HepG2 (cell line): ENCODE data around the gene CREBRF. TPM values are rescaled to one million over a fixed set of nuclear protein-coding genes. Genes with fewer than 3 reads are reported as not detected.
"Not testable (repeated sequence)": the region's sequence is repeated elsewhere in the genome, so short reads cannot be mapped to it uniquely, and the experiment has no call there.

Source experiments
- ATAC-seq: fragments of 200-7000 bp; cut with Tn5 transposase; 3 replicates; pipeline ENCODE4 v1.9.1; 2020; ENCODE audit warnings: mild to moderate bottlenecking, moderate library complexity
- BruUV-seq: library from RNA; stranded (reverse); fragments of 400-500 nt; replicated peaks from 2 replicates; lab custom pipeline; 2021; lab: Mats Ljungman, UMichigan
- CTCF ChIA-PET: fragments of 300-600 bp; formaldehyde crosslinking; extraction: SDS; loops from one replicate; lab custom pipeline; 2021; ENCODE audit warnings: low total read pairs, inconsistent platforms, low intra/inter-chr PET ratio; lab: Yijun Ruan, JAX
- POLR2A ChIA-PET: fragments of 350-600 bp; sonication (Branson Sonifier 250); formaldehyde crosslinking; loops from one replicate; lab custom pipeline; 2020; ENCODE audit warnings: antibody characterized with exemption, inconsistent platforms; lab: Yijun Ruan, JAX
- DNase-seq: peaks from one replicate; pipeline ENCODE4 v3.0.0-alpha.2; 2015; ENCODE audit warnings: low spot score
- FAIRE-seq: peaks from 3 replicates; lab custom pipeline; 2011; peaks lifted over from hg19 to GRCh38; lab: Jason Lieb, UNC
- H2AFZ ChIP-seq: one replicate; pipeline ENCODE4 v1.6.1; 2011; ENCODE audit warnings: low read length, inconsistent platforms
- H3K27ac ChIP-seq: fragments of 300-600 bp; 3 replicates; pipeline ENCODE4 v1.8.0; 2011; ENCODE audit warnings: mixed run types, mild to moderate bottlenecking, mixed read lengths, low read length, inconsistent platforms; ENCODE audit not compliant: insufficient read depth; ENCODE audit errors: extremely low read length
- H3K27me3 ChIP-seq, 2 experiments: fragments of 200-600 bp in 1 of 2; 2 replicates in 1 of 2; 3 replicates in 1 of 2; pipeline versions ENCODE4 v1.6.0 to v1.8.0; 2011; ENCODE audit warnings: low read length in 2 of 2, mild to moderate bottlenecking in 2 of 2, moderate library complexity in 2 of 2, inconsistent platforms in 1 of 2; ENCODE audit not compliant: insufficient read depth in 2 of 2, control insufficient read depth in 1 of 2
- H3K36me3 ChIP-seq, 2 experiments: fragments of 200-600 bp in 1 of 2; replicated peaks in 1 of 2; 2 replicates in 1 of 2; 3 replicates in 1 of 2; pipeline versions ENCODE4 v1.5.1 to v1.8.0; 2011; ENCODE audit warnings: low read length in 2 of 2, inconsistent platforms in 1 of 2; ENCODE audit not compliant: insufficient read depth in 2 of 2, control insufficient read depth in 1 of 2
- H3K4me1 ChIP-seq: 2 replicates; pipeline ENCODE4 v1.5.1; 2012; ENCODE audit warnings: low read length, inconsistent platforms; ENCODE audit not compliant: insufficient read depth
- H3K4me2 ChIP-seq: 2 replicates; pipeline ENCODE4 v1.6.0; 2011; ENCODE audit warnings: low read depth, low read length, inconsistent platforms
- H3K4me3 ChIP-seq, 3 experiments: fragments of 200-600 bp in 1 of 3; sonication (generic), shearing (Covaris generic) in 1 of 3; replicated peaks in 1 of 3; 2 replicates each; pipeline ENCODE4 v1.5.1; 2011 to 2016; ENCODE audit warnings: low read length in 3 of 3, inconsistent platforms in 2 of 3, low read depth in 2 of 3, mild to moderate bottlenecking in 2 of 3, control low read depth in 1 of 3, mixed read lengths in 1 of 3; ENCODE audit not compliant: insufficient read depth in 1 of 3
- H3K79me2 ChIP-seq: one replicate; pipeline ENCODE4 v1.6.1; 2011; ENCODE audit warnings: low read length, inconsistent platforms; ENCODE audit not compliant: insufficient read depth
- H3K9ac ChIP-seq: 2 replicates; pipeline ENCODE4 v1.6.0; 2011; ENCODE audit warnings: mild to moderate bottlenecking, low read depth, low read length, inconsistent platforms; ENCODE audit not compliant: insufficient read depth
- H3K9me3 ChIP-seq: 2 replicates; pipeline ENCODE4 v1.5.1; 2012; ENCODE audit warnings: mild to moderate bottlenecking, low read length
- H4K20me1 ChIP-seq: 2 replicates; pipeline ENCODE4 v1.6.0; 2011; ENCODE audit warnings: inconsistent platforms, mild to moderate bottlenecking, low read length, moderate library complexity; ENCODE audit not compliant: insufficient read depth
- FOXA3 ChIP-seq: IDR thresholded peaks from 2 replicates; pipeline ENCODE4 v1.6.1; 2016; ENCODE audit warnings: missing genetic modification reagents, missing compliant biosample characterization
- HDAC1 ChIP-seq: sonication (generic); formaldehyde crosslinking; IDR thresholded peaks from 2 replicates; pipeline ENCODE4 v1.5.1; 2020; ENCODE audit warnings: mild to moderate bottlenecking, missing genetic modification reagents
- ZBTB38 ChIP-seq: sonication (generic); formaldehyde crosslinking; IDR thresholded peaks from 2 replicates; pipeline ENCODE4 v1.5.1; 2020; ENCODE audit warnings: mild to moderate bottlenecking, missing genetic modification reagents
- ZBTB42 ChIP-seq: sonication (generic); formaldehyde crosslinking; IDR thresholded peaks from 2 replicates; pipeline ENCODE4 v1.5.0; 2020; ENCODE audit warnings: mild to moderate bottlenecking, missing genetic modification reagents
- ZMYM4 ChIP-seq: sonication (generic); formaldehyde crosslinking; IDR thresholded peaks from 2 replicates; pipeline ENCODE4 v1.8.1; 2023; ENCODE audit warnings: mild to moderate bottlenecking, missing genetic modification reagents
- ZNF460 ChIP-seq: sonication (generic); formaldehyde crosslinking; IDR thresholded peaks from 2 replicates; pipeline ENCODE4 v1.5.1; 2020; ENCODE audit warnings: missing genetic modification reagents, mild to moderate bottlenecking, borderline replicate concordance
- ZNF501 ChIP-seq: sonication (generic); formaldehyde crosslinking; IDR thresholded peaks from 2 replicates; pipeline ENCODE4 v1.5.1; 2020; ENCODE audit warnings: mild to moderate bottlenecking, moderate library complexity, missing genetic modification reagents
- WGBS: methylation state at CpG from one replicate; pipeline ENCODE4 v1.1.6; 2017; ENCODE audit warnings: low lambda C conversion rate; 5-methylcytosine and 5-hydroxymethylcytosine counted together
- in situ Hi-C: cut with HindIII; loops from 2 replicates; pipeline ENCODE4 v1.10.0; 2017; ENCODE audit warnings: low pct_unique_long_range_greater_than_20kb; ENCODE audit not compliant: extremely low pct_ligation_motif_present
- intact Hi-C: fragments of 100-400 bp; cut with micrococcal nuclease; formaldehyde crosslinking; loops from one replicate; pipeline ENCODE4 v1.10.0; 2022; ENCODE audit not compliant: unreplicated experiment
- polyA plus RNA-seq, 8 experiments: library from polyadenylated mRNA; depleted of rRNA in 3 of 8; stranded (reverse) in 7 of 8; unstranded in 1 of 8; fragments of >200 nt; fragmentation: Illumina TruSeq in 4 of 8; extraction: Trizol in 4 of 8; gene quantifications; 2 replicates each; pipeline versions ENCODE4 v1.2.1 to v1.2.3, GENCODE V29; 2011 to 2016; ENCODE audit warnings: low read depth in 4 of 8, missing spikeins in 1 of 8, mixed read lengths in 1 of 8; ENCODE audit not compliant: insufficient read depth in 1 of 8
- total RNA-seq, 5 experiments: library from RNA; depleted of rRNA; stranded (reverse); fragments of >200 nt; fragmentation: Illumina TruSeq; extraction: Trizol; gene quantifications; 2 replicates each; pipeline ENCODE4 v1.2.3, GENCODE V29; 2016; ENCODE audit warnings: low read depth in 1 of 5
- TF ChIP-seq, protein P1 (sequence below): sonication (generic); formaldehyde crosslinking; IDR thresholded peaks from 2 replicates; pipeline ENCODE4 v1.8.0; 2022; ENCODE audit warnings: mild to moderate bottlenecking, missing genetic modification reagents; ENCODE audit not compliant: insufficient replicate concordance
- TF ChIP-seq, protein P2 (sequence below): IDR thresholded peaks from 2 replicates; pipeline ENCODE4 v1.6.1; 2016; ENCODE audit warnings: missing compliant biosample characterization, missing genetic modification reagents, borderline replicate concordance
- TF ChIP-seq, protein P3 (sequence below): sonication (generic); formaldehyde crosslinking; IDR thresholded peaks from 2 replicates; pipeline ENCODE4 v1.5.1; 2020; ENCODE audit warnings: mild to moderate bottlenecking, missing genetic modification reagents, borderline replicate concordance
- TF ChIP-seq, protein P4 (sequence below): sonication (generic); formaldehyde crosslinking; IDR thresholded peaks from 2 replicates; pipeline ENCODE4 v1.4.0; 2020; ENCODE audit warnings: missing genetic modification reagents, borderline replicate concordance

Gene CREBRF
- total and polyA plus RNA-seq, 2 of the 13 experiments (the other 11 are each of a cell fraction or from before 2014, with no cell fraction given) = 4.5 to 10.2 TPM

DNA sequence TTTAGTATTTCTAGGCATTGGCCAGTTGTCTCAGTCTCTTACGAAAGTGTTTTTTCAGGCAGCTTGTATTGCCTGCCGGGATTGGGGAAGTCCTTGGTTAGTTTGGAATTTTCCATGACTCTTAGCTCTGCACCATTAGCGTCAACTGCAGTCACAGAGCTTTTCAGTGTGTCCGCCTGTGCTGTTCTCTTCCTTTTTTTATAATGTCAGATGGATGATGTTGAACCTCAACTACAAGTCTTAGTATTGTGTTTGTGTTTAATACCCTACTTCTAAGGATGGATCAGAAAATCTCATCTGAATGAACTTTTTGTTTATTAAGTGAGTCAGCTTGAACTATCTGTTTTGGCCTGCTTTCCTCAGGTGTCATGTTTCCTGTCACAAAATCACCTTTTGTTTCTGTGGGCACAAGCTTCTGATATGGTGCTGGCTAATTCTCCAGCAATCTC is 39.5 kb upstream of the CREBRF start (continued):
- TF ChIP-seq ZBTB42 (CRISPR knock-in tag) (no peak), FOXA3 (CRISPR knock-in tag) (peak; percentile 43)
- TF ChIP-seq, protein P1, sequence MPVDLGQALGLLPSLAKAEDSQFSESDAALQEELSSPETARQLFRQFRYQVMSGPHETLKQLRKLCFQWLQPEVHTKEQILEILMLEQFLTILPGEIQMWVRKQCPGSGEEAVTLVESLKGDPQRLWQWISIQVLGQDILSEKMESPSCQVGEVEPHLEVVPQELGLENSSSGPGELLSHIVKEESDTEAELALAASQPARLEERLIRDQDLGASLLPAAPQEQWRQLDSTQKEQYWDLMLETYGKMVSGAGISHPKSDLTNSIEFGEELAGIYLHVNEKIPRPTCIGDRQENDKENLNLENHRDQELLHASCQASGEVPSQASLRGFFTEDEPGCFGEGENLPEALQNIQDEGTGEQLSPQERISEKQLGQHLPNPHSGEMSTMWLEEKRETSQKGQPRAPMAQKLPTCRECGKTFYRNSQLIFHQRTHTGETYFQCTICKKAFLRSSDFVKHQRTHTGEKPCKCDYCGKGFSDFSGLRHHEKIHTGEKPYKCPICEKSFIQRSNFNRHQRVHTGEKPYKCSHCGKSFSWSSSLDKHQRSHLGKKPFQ (CRISPR knock-in tag) = no peak

DNA sequence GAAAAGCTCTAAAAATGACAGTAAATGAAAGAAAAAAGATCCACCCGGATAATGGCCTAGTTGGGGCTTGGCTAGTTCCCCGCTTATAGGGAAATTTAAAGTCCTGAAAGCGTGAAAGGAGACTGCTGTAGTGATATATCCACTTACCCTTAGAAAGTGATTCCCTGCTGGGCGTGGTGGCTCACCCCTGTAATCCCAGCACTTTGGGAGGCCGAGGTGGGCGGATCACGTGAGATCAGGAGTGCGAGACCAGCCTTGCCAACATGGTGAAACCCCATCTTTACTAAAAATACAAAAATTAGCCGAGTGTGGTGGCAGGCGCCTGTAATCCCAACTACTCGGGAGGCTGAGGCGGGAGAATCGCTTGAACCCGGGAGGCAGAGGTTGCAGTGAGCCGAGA is 39.1 kb upstream of the CREBRF start:
- H3K9me3 ChIP-seq, FAIRE-seq, H2AFZ ChIP-seq, H4K20me1 ChIP-seq, CTCF ChIA-PET, ATAC-seq, H3K27me3 ChIP-seq, BruUV-seq, DNase-seq, H3K4me3 ChIP-seq: not testable (repeated sequence)
- intact Hi-C loops (loop anchor here (2.0 to 5.0 kb wide), 2 partner anchors 35 to 40 kb away; partner anchors contain the start of genes ATP6V0E1 and CREBRF), in situ Hi-C loops (loop anchor here (5.0 kb wide), 1 partner anchor 40 kb away; the partner anchor contains the start of gene CREBRF)
- H3K4me2 ChIP-seq = peak overlapping the region; percentile 75
- peaks cover 36% of the 10 kb centered on the region for H3K79me2 ChIP-seq
- H3K36me3 ChIP-seq = peaks cover 3 to 21% of the 10 kb centered on the region in 2 experiments; a peak in 3 of 5 replicates
- peak overlapping the region; percentile 56 for H3K9ac ChIP-seq
- 84% methylated on average over 15 of the region's 15 CpGs for WGBS
- POLR2A ChIA-PET = interaction anchor here (0.6 to 2.3 kb wide), 5 partner anchors 31 to 311 kb away, joined by 3 to 8 read pairs (median 4); partner anchors contain the start of genes ATP6V0E1, RPL26L1 and STC2
- peaks cover 53% of the 10 kb centered on the region for H3K4me1 ChIP-seq
- peak overlapping the region; percentile 71 for H3K27ac ChIP-seq
- peak; percentile 69; the same call in 1 of the 2 replicates for TF ChIP-seq ZBTB38 (CRISPR knock-in tag)
- TF ChIP-seq, protein P2, sequence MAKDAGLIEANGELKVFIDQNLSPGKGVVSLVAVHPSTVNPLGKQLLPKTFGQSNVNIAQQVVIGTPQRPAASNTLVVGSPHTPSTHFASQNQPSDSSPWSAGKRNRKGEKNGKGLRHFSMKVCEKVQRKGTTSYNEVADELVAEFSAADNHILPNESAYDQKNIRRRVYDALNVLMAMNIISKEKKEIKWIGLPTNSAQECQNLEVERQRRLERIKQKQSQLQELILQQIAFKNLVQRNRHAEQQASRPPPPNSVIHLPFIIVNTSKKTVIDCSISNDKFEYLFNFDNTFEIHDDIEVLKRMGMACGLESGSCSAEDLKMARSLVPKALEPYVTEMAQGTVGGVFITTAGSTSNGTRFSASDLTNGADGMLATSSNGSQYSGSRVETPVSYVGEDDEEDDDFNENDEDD (CRISPR knock-in tag) = 0 out of 2 replicates have a peak, but pooled peaks have one; percentile 2
- TF ChIP-seq HDAC1 = 0 out of 2 replicates have a peak, but pooled peaks have one; percentile 6
- TF ChIP-seq, protein P3, sequence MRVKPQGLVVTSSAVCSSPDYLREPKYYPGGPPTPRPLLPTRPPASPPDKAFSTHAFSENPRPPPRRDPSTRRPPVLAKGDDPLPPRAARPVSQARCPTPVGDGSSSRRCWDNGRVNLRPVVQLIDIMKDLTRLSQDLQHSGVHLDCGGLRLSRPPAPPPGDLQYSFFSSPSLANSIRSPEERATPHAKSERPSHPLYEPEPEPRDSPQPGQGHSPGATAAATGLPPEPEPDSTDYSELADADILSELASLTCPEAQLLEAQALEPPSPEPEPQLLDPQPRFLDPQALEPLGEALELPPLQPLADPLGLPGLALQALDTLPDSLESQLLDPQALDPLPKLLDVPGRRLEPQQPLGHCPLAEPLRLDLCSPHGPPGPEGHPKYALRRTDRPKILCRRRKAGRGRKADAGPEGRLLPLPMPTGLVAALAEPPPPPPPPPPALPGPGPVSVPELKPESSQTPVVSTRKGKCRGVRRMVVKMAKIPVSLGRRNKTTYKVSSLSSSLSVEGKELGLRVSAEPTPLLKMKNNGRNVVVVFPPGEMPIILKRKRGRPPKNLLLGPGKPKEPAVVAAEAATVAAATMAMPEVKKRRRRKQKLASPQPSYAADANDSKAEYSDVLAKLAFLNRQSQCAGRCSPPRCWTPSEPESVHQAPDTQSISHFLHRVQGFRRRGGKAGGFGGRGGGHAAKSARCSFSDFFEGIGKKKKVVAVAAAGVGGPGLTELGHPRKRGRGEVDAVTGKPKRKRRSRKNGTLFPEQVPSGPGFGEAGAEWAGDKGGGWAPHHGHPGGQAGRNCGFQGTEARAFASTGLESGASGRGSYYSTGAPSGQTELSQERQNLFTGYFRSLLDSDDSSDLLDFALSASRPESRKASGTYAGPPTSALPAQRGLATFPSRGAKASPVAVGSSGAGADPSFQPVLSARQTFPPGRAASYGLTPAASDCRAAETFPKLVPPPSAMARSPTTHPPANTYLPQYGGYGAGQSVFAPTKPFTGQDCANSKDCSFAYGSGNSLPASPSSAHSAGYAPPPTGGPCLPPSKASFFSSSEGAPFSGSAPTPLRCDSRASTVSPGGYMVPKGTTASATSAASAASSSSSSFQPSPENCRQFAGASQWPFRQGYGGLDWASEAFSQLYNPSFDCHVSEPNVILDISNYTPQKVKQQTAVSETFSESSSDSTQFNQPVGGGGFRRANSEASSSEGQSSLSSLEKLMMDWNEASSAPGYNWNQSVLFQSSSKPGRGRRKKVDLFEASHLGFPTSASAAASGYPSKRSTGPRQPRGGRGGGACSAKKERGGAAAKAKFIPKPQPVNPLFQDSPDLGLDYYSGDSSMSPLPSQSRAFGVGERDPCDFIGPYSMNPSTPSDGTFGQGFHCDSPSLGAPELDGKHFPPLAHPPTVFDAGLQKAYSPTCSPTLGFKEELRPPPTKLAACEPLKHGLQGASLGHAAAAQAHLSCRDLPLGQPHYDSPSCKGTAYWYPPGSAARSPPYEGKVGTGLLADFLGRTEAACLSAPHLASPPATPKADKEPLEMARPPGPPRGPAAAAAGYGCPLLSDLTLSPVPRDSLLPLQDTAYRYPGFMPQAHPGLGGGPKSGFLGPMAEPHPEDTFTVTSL (CRISPR knock-in tag) = 0 out of 2 replicates have a peak, but pooled peaks have one; percentile 1
- 0 out of 2 replicates have a peak, but pooled peaks have one; percentile 36 for TF ChIP-seq ZNF501 (CRISPR knock-in tag)
- TF ChIP-seq ZMYM4 (CRISPR knock-in tag) = 0 out of 2 replicates have a peak, but pooled peaks have one; percentile 2
- TF ChIP-seq, protein P4, sequence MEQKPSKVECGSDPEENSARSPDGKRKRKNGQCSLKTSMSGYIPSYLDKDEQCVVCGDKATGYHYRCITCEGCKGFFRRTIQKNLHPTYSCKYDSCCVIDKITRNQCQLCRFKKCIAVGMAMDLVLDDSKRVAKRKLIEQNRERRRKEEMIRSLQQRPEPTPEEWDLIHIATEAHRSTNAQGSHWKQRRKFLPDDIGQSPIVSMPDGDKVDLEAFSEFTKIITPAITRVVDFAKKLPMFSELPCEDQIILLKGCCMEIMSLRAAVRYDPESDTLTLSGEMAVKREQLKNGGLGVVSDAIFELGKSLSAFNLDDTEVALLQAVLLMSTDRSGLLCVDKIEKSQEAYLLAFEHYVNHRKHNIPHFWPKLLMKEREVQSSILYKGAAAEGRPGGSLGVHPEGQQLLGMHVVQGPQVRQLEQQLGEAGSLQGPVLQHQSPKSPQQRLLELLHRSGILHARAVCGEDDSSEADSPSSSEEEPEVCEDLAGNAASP (CRISPR knock-in tag) = 0 out of 2 replicates have a peak, but pooled peaks have one; percentile 3
- 0 out of 2 replicates have a peak, but pooled peaks have one; percentile 55 for TF ChIP-seq ZNF460 (CRISPR knock-in tag)
